ENCODE data around the gene ITIH4. TPM values are rescaled to one million over a fixed set of nuclear protein-coding genes. Genes with fewer than 3 reads are reported as not detected.

ITIH4 gene
- total RNA-seq, 1 donor from 2014 or later, result 5.9 TPM

- H3K9me3 ChIP-seq, result no peaks in the 10 kb centered on the region
- H3K4me1 ChIP-seq, result no peaks in the 10 kb centered on the region
- no peak for DNase-seq (ENCODE audit: extremely low spot score in 2 of 2)
- intact Hi-C loops (cut with DNase I), result no loop called here
- H3K4me3 ChIP-seq, result no peak overlapping the region
- H3K27ac ChIP-seq, result no peak overlapping the region
- TF ChIP-seq POLR2A (IDR thresholded peaks at IDR 0.05) (no peak), POLR2AphosphoS5 (IDR thresholded peaks at IDR 0.05; ENCODE audit: insufficient read depth in 1 of 2, low read depth in 1 of 2) (no peak), CTCF (IDR thresholded peaks at IDR 0.05) (no peak)
- H3K27me3 ChIP-seq, result no peaks in the 10 kb centered on the region
- H3K36me3 ChIP-seq, result no peaks in the 10 kb centered on the region
These were observed 32.0 kb downstream of the ITIH4 start for GRCh38 chr3:52798376-52798977.

DNA sequence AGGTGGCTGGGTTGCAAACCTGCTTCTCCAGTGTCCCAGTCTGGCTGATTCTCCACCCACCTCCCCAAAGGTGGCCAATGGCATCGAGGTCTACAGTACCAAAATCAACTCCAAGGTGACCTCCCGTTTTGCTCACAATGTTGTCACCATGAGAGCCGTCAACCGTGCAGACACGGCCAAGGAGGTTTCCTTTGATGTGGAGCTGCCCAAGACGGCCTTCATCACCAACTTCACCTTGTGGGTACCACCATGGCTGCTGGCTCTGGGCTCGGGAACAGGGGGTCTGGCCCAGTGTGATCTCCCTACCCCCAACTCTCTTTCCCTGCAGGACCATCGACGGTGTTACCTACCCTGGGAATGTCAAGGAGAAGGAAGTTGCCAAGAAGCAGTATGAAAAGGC, 34.1 kb downstream of the ITIH4 start:
- H3K4me1 ChIP-seq, result no peaks in the 10 kb centered on the region
- H3K27ac ChIP-seq, result no peak overlapping the region
- H3K9me3 ChIP-seq, result no peaks in the 10 kb centered on the region
- TF ChIP-seq POLR2AphosphoS5 (IDR thresholded peaks at IDR 0.05; ENCODE audit: insufficient read depth in 1 of 2, low read depth in 1 of 2), result no peak
- intact Hi-C loops (cut with DNase I), result no loop called here
- no peaks in the 10 kb centered on the region for H3K36me3 ChIP-seq
- H3K27me3 ChIP-seq, result no peaks in the 10 kb centered on the region
- H3K4me3 ChIP-seq, result no peak overlapping the region
- no peak for DNase-seq (ENCODE audit: extremely low spot score in 2 of 2)

GRCh38 chr3:52795298-52795900, 35.1 kb downstream of the ITIH4 start:
- no peak for DNase-seq (ENCODE audit: extremely low spot score in 2 of 2)
- H3K4me3 ChIP-seq, result no peak overlapping the region
- TF ChIP-seq CTCF (IDR thresholded peaks at IDR 0.05) (no peak), POLR2AphosphoS5 (IDR thresholded peaks at IDR 0.05; ENCODE audit: insufficient read depth in 1 of 2, low read depth in 1 of 2) (no peak), POLR2A (IDR thresholded peaks at IDR 0.05) (no peak)
- intact Hi-C loops (cut with DNase I), result no loop called here
- no peaks in the 10 kb centered on the region for H3K9me3 ChIP-seq
- H3K27me3 ChIP-seq, result no peaks in the 10 kb centered on the region
- H3K36me3 ChIP-seq, result no peaks in the 10 kb centered on the region
- H3K27ac ChIP-seq, result no peak overlapping the region
- H3K4me1 ChIP-seq, result no peaks in the 10 kb centered on the region

DNA sequence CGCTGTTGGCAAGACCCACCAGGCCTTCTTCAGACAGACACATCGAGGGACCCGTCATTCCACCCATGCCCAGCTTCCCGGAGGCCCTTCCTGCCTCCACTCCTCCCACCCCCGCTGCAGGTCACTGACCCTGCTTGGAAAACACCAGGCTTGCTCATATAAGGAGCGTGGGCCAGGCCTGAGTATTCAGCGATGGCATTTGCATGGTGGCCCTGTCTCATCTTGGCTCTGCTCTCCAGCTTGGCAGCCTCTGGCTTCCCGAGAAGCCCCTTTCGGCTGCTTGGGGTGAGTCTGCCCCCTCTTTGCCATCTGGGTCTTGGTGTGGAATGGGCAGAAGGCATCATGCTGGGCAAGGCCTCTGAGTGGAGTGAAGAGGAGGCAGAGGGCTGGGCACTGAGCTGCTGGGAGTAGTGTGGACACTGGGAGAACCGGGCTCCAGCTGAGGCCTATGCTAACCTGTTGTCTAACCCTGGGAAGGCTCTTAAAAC, 35.8 kb downstream of the ITIH4 start, which contains the start of gene ITIH3:
Gene ITIH3, plus strand, starts transcription at position 185 of the 488 bp plus-strand sequence. Its CDS starts 8 bp downstream, at position 193.
- TF ChIP-seq POLR2AphosphoS5 (IDR thresholded peaks at IDR 0.05; ENCODE audit: insufficient read depth in 1 of 2, low read depth in 1 of 2) (no peak), POLR2A (IDR thresholded peaks at IDR 0.05) (no peak), CTCF (IDR thresholded peaks at IDR 0.05) (no peak)
- no peaks in the 10 kb centered on the region for H3K27me3 ChIP-seq
- H3K36me3 ChIP-seq, result no peaks in the 10 kb centered on the region
- no peak within 1 kb of the TSS for H3K27ac ChIP-seq
- H3K9me3 ChIP-seq, result no peaks in the 10 kb centered on the region
- DNase-seq (ENCODE audit: extremely low spot score in 2 of 2), result no peak
- H3K4me1 ChIP-seq, result no peaks in the 10 kb centered on the region
- H3K4me3 ChIP-seq, result no peak within 1 kb of the TSS
- intact Hi-C loops (cut with DNase I), result no loop called here

- Histone ChIP-seq H3K4me1 (no peaks in the 10 kb centered on the region), H3K36me3 (no peaks in the 10 kb centered on the region), H3K27ac (no peak overlapping the region), H3K27me3 (no peaks in the 10 kb centered on the region), H3K4me3 (no peak overlapping the region), H3K9me3 (no peaks in the 10 kb centered on the region)
- no peak for TF ChIP-seq POLR2A (IDR thresholded peaks at IDR 0.05)
- DNase-seq (ENCODE audit: extremely low spot score in 2 of 2), result no peak
- intact Hi-C loops (cut with DNase I), result no loop called here
These were observed 36.5 kb downstream of the ITIH4 start for GRCh38 chr3:52793702-52794611.
